ENCODE data around the gene NDUFC2. TPM values are rescaled to one million over a fixed set of nuclear protein-coding genes. Genes with fewer than 3 reads are reported as not detected.
"Not testable (repeated sequence)": the region's sequence is repeated elsewhere in the genome, so short reads cannot be mapped to it uniquely, and the experiment has no call there.

NDUFC2 gene
- total RNA-seq, 1 donor from 2014 or later: 203 TPM

GRCh38 chr11:78100261-78100660 lies 20.6 kb upstream of the NDUFC2 start:
- H3K4me1 Mint-ChIP-seq (ENCODE audit: unreplicated experiment): no peaks in the 10 kb centered on the region
- H3K36me3 Mint-ChIP-seq (ENCODE audit: low read depth, unreplicated experiment): peaks cover 12% of the 10 kb centered on the region
- TF ChIP-seq CTCF (IDR thresholded peaks at IDR 0.05; ENCODE audit: unreplicated experiment): no peak
- peaks cover 3% of the 10 kb centered on the region for H3K27me3 Mint-ChIP-seq (ENCODE audit: unreplicated experiment)
- H3K27ac Mint-ChIP-seq (ENCODE audit: unreplicated experiment): no peak overlapping the region
- no peak for DNase-seq (ENCODE audit: low spot score)
- no peak overlapping the region for H3K4me3 Mint-ChIP-seq (ENCODE audit: unreplicated experiment)
- H3K9me3 Mint-ChIP-seq (ENCODE audit: unreplicated experiment): no peaks in the 10 kb centered on the region

- Mint-ChIP-seq H3K27ac (ENCODE audit: unreplicated experiment) (no peak overlapping the region), H3K4me3 (ENCODE audit: unreplicated experiment) (peak overlapping the region; percentile 47), H3K27me3 (ENCODE audit: unreplicated experiment) (peaks cover 3% of the 10 kb centered on the region), H3K36me3 (ENCODE audit: low read depth, unreplicated experiment) (peaks cover 12% of the 10 kb centered on the region), H3K4me1 (ENCODE audit: unreplicated experiment) (no peaks in the 10 kb centered on the region), H3K9me3 (ENCODE audit: unreplicated experiment) (no peaks in the 10 kb centered on the region)
- TF ChIP-seq CTCF (IDR thresholded peaks at IDR 0.05; ENCODE audit: unreplicated experiment): no peak
- DNase-seq (ENCODE audit: low spot score): no peak
Observed at GRCh38 chr11:78099666-78100065, 20.0 kb upstream of the NDUFC2 start.

GRCh38 chr11:78097666-78098385 lies 18.2 kb upstream of the NDUFC2 start:
- H3K4me1 Mint-ChIP-seq (ENCODE audit: unreplicated experiment): no peaks in the 10 kb centered on the region
- peaks cover 12% of the 10 kb centered on the region for H3K36me3 Mint-ChIP-seq (ENCODE audit: low read depth, unreplicated experiment)
- H3K4me3 Mint-ChIP-seq (ENCODE audit: unreplicated experiment): no peak overlapping the region
- no peak for DNase-seq (ENCODE audit: low spot score)
- H3K9me3 Mint-ChIP-seq (ENCODE audit: unreplicated experiment): no peaks in the 10 kb centered on the region
- H3K27ac Mint-ChIP-seq (ENCODE audit: unreplicated experiment): no peak overlapping the region
- TF ChIP-seq CTCF (IDR thresholded peaks at IDR 0.05; ENCODE audit: unreplicated experiment): no peak
- H3K27me3 Mint-ChIP-seq (ENCODE audit: unreplicated experiment): no peaks in the 10 kb centered on the region

GRCh38 chr11:78094250-78094649 lies 14.6 kb upstream of the NDUFC2 start:
- H3K27me3 Mint-ChIP-seq (ENCODE audit: unreplicated experiment): no peaks in the 10 kb centered on the region
- H3K36me3 Mint-ChIP-seq (ENCODE audit: low read depth, unreplicated experiment): peaks cover 3% of the 10 kb centered on the region
- no peak overlapping the region for H3K27ac Mint-ChIP-seq (ENCODE audit: unreplicated experiment)
- no peak for TF ChIP-seq CTCF (IDR thresholded peaks at IDR 0.05; ENCODE audit: unreplicated experiment)
- H3K9me3 Mint-ChIP-seq (ENCODE audit: unreplicated experiment): no peaks in the 10 kb centered on the region
- DNase-seq (ENCODE audit: low spot score): no peak
- H3K4me1 Mint-ChIP-seq (ENCODE audit: unreplicated experiment): no peaks in the 10 kb centered on the region
- no peak overlapping the region for H3K4me3 Mint-ChIP-seq (ENCODE audit: unreplicated experiment)

GRCh38 chr11:78086521-78087074 lies 6.9 kb upstream of the NDUFC2 start:
- peaks cover 16% of the 10 kb centered on the region for H3K4me1 Mint-ChIP-seq (ENCODE audit: unreplicated experiment)
- H3K9me3 Mint-ChIP-seq (ENCODE audit: unreplicated experiment); H3K27me3 Mint-ChIP-seq (ENCODE audit: unreplicated experiment); H3K4me3 Mint-ChIP-seq (ENCODE audit: unreplicated experiment); DNase-seq (ENCODE audit: low spot score); H3K36me3 Mint-ChIP-seq (ENCODE audit: low read depth, unreplicated experiment): not testable (repeated sequence)
- H3K27ac Mint-ChIP-seq (ENCODE audit: unreplicated experiment): peak overlapping the region; percentile 65
